ENCODE results near the gene CPT1B. TPM values are rescaled to one million over a fixed set of nuclear protein-coding genes. Genes with fewer than 3 reads are reported as not detected.

The CPT1B gene
- total and polyA plus RNA-seq, 2 experiments from 2014 or later = 5.6 to 14.4 TPM

DNA sequence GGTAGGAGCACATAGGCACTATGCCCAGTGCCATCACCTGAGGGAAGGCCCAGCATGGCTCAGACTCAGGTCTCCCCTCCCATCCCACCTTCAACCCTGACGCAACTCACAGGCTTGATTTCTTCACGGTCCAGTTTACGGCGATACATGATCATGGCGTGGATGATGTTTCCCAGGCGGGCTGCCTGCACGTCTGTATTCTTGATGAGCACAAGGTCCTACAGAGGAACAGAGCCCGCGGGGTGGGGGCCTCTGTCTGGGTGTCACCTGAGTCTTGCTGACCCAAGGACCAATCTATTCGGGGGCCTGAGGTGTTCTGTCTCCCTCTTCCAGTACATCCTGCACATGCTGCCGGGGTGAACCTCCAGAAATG lies 3.9 kb downstream of the CPT1B start:
- H3K27me3 Mint-ChIP-seq (ENCODE audit: insufficient read depth, low read depth, poor library complexity) = peaks cover 7% of the 10 kb centered on the region
- no peak overlapping the region for H3K4me3 Mint-ChIP-seq
- H4K20me1 ChIP-seq (replicated peaks; ENCODE audit: insufficient read depth) = no peaks in the 10 kb centered on the region; the same call in 1 of the 2 replicates
- no peaks in the 10 kb centered on the region for H3K4me1 ChIP-seq (ENCODE audit: insufficient read depth)
- ATAC-seq (no peak), DNase-seq (ENCODE audit: low spot score) (no peak)
- peaks cover 36% of the 10 kb centered on the region for H3K36me3 Mint-ChIP-seq (ENCODE audit: low read depth)
- no peaks in the 10 kb centered on the region for H3K9me3 Mint-ChIP-seq
- no peaks in the 10 kb centered on the region for H3K36me3 ChIP-seq (ENCODE audit: insufficient read depth)
- TF ChIP-seq NANOG (IDR thresholded peaks at IDR 0.05; ENCODE audit: borderline replicate concordance) (no peak), STAT1 (IDR thresholded peaks at IDR 0.05; ENCODE audit: unreplicated experiment) (no peak), EZH2 (IDR thresholded peaks at IDR 0.05; ENCODE audit: low read depth, unreplicated experiment) (no peak), CREB1 (CRISPR knock-in tag; IDR thresholded peaks at IDR 0.05; ENCODE audit: low read depth) (no peak), JUNB (IDR thresholded peaks at IDR 0.05; ENCODE audit: unreplicated experiment) (no peak), EZH2phosphoT487 (IDR thresholded peaks at IDR 0.05; ENCODE audit: unreplicated experiment) (no peak), ZNF114 (CRISPR knock-in tag; IDR thresholded peaks at IDR 0.05) (no peak), CTCF (conservative IDR thresholded peaks at IDR 0.05; ENCODE audit: low read depth in 2 of 2) (no peak), POLR2AphosphoS5 (IDR thresholded peaks at IDR 0.05; ENCODE audit: low read depth) (no peak), ZNF331 (CRISPR knock-in tag; IDR thresholded peaks at IDR 0.05; ENCODE audit: low read depth) (no peak)
- TF ChIP-seq, protein P1, sequence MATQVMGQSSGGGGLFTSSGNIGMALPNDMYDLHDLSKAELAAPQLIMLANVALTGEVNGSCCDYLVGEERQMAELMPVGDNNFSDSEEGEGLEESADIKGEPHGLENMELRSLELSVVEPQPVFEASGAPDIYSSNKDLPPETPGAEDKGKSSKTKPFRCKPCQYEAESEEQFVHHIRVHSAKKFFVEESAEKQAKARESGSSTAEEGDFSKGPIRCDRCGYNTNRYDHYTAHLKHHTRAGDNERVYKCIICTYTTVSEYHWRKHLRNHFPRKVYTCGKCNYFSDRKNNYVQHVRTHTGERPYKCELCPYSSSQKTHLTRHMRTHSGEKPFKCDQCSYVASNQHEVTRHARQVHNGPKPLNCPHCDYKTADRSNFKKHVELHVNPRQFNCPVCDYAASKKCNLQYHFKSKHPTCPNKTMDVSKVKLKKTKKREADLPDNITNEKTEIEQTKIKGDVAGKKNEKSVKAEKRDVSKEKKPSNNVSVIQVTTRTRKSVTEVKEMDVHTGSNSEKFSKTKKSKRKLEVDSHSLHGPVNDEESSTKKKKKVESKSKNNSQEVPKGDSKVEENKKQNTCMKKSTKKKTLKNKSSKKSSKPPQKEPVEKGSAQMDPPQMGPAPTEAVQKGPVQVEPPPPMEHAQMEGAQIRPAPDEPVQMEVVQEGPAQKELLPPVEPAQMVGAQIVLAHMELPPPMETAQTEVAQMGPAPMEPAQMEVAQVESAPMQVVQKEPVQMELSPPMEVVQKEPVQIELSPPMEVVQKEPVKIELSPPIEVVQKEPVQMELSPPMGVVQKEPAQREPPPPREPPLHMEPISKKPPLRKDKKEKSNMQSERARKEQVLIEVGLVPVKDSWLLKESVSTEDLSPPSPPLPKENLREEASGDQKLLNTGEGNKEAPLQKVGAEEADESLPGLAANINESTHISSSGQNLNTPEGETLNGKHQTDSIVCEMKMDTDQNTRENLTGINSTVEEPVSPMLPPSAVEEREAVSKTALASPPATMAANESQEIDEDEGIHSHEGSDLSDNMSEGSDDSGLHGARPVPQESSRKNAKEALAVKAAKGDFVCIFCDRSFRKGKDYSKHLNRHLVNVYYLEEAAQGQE (IDR thresholded peaks at IDR 0.05; ENCODE audit: unreplicated experiment) = no peak
- TF ChIP-seq, protein P2, sequence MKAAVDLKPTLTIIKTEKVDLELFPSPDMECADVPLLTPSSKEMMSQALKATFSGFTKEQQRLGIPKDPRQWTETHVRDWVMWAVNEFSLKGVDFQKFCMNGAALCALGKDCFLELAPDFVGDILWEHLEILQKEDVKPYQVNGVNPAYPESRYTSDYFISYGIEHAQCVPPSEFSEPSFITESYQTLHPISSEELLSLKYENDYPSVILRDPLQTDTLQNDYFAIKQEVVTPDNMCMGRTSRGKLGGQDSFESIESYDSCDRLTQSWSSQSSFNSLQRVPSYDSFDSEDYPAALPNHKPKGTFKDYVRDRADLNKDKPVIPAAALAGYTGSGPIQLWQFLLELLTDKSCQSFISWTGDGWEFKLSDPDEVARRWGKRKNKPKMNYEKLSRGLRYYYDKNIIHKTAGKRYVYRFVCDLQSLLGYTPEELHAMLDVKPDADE (IDR thresholded peaks at IDR 0.05) = no peak
- TF ChIP-seq, protein P3, sequence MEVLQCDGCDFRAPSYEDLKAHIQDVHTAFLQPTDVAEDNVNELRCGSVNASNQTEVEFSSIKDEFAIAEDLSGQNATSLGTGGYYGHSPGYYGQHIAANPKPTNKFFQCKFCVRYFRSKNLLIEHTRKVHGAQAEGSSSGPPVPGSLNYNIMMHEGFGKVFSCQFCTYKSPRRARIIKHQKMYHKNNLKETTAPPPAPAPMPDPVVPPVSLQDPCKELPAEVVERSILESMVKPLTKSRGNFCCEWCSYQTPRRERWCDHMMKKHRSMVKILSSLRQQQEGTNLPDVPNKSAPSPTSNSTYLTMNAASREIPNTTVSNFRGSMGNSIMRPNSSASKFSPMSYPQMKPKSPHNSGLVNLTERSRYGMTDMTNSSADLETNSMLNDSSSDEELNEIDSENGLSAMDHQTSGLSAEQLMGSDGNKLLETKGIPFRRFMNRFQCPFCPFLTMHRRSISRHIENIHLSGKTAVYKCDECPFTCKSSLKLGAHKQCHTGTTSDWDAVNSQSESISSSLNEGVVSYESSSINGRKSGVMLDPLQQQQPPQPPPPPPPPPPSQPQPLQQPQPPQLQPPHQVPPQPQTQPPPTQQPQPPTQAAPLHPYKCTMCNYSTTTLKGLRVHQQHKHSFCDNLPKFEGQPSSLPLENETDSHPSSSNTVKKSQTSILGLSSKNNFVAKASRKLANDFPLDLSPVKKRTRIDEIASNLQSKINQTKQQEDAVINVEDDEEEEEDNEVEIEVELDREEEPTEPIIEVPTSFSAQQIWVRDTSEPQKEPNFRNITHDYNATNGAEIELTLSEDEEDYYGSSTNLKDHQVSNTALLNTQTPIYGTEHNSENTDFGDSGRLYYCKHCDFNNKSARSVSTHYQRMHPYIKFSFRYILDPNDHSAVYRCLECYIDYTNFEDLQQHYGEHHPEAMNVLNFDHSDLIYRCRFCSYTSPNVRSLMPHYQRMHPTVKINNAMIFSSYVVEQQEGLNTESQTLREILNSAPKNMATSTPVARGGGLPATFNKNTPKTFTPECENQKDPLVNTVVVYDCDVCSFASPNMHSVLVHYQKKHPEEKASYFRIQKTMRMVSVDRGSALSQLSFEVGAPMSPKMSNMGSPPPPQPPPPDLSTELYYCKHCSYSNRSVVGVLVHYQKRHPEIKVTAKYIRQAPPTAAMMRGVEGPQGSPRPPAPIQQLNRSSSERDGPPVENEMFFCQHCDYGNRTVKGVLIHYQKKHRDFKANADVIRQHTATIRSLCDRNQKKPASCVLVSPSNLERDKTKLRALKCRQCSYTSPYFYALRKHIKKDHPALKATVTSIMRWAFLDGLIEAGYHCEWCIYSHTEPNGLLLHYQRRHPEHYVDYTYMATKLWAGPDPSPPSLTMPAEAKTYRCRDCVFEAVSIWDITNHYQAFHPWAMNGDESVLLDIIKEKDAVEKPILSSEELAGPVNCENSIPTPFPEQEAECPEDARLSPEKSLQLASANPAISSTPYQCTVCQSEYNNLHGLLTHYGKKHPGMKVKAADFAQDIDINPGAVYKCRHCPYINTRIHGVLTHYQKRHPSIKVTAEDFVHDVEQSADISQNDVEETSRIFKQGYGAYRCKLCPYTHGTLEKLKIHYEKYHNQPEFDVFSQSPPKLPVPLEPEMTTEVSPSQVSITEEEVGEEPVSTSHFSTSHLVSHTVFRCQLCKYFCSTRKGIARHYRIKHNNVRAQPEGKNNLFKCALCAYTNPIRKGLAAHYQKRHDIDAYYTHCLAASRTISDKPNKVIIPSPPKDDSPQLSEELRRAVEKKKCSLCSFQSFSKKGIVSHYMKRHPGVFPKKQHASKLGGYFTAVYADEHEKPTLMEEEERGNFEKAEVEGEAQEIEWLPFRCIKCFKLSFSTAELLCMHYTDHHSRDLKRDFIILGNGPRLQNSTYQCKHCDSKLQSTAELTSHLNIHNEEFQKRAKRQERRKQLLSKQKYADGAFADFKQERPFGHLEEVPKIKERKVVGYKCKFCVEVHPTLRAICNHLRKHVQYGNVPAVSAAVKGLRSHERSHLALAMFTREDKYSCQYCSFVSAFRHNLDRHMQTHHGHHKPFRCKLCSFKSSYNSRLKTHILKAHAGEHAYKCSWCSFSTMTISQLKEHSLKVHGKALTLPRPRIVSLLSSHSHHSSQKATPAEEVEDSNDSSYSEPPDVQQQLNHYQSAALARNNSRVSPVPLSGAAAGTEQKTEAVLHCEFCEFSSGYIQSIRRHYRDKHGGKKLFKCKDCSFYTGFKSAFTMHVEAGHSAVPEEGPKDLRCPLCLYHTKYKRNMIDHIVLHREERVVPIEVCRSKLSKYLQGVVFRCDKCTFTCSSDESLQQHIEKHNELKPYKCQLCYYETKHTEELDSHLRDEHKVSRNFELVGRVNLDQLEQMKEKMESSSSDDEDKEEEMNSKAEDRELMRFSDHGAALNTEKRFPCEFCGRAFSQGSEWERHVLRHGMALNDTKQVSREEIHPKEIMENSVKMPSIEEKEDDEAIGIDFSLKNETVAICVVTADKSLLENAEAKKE (CRISPR knock-in tag; IDR thresholded peaks at IDR 0.05) = no peak
- H3K27me3 ChIP-seq (ENCODE audit: insufficient read depth) = no peaks in the 10 kb centered on the region
- H3K4me2 ChIP-seq = no peak overlapping the region
- H3K4me3 ChIP-seq = no peak overlapping the region
- H2AFZ ChIP-seq = no peak overlapping the region
- H3K79me2 ChIP-seq (replicated peaks; ENCODE audit: insufficient read depth) = no peaks in the 10 kb centered on the region
- no peak overlapping the region for H3K27ac Mint-ChIP-seq
- H3F3A ChIP-seq (replicated peaks; ENCODE audit: low read depth) = no peaks in the 10 kb centered on the region; the same call in 1 of the 2 replicates
- no peaks in the 10 kb centered on the region for H3K9me2 ChIP-seq (ENCODE audit: insufficient read depth)
- no peaks in the 10 kb centered on the region for H3K4me1 Mint-ChIP-seq
- no peak overlapping the region for H3K27ac ChIP-seq (ENCODE audit: low read depth)

Measured in GM23338 (cell line).